ENCODE measurements around the gene NAALADL2.

The NAALADL2 gene

DNA sequence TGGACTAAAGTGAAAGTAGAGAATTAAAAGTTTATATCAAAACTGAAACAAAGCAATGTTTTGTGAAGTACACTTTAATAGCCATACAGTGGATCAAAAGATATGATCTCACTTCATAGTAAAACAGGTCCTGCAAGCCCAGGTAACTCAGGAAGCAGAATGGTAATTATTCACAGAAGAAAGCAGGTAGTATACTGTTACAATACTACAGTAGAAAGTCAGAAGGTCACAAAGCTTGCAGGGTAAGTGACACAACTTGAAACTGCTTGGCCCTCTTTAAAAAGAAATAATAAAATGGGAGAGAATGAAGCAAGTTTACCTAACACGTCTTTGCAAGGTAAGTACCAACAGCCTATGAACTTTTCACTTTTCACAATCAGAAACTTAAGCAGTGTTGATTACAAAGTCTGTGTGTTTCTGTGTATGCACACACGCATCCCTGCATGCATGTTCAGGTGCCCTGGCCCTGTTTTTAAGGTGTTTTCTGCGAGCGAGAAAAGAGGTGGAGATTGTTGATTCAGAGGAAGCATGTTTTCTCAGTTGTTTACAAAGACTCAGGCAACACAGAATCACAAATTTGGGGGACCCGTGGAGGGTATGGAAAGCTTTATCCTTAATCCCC is at the start of gene NAALADL2:
NAALADL2 (plus strand) TSS at position 221 of the 622 bp plus-strand sequence.
- DNase-seq, result no peak

DNA sequence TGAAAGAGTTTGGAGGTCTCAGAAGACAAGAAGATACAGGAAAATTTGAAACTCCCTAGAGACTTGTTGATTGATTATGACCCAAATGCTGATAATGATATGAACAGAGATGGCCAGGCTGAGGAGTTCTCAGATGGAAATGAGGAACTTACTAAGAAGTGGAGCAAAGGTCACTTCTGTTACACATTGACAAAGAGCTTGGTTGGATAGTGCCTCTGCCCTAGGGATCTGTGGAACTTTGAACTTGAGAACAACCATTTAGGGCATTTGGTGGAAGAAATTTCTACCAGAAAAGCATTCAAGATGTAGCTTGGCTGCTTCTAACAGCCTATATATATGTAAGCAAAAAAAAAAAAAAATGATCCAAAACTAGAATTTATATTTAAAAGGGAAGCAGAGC is 48.9 kb upstream of the NAALADL2 start:
- no peak for DNase-seq

DNA sequence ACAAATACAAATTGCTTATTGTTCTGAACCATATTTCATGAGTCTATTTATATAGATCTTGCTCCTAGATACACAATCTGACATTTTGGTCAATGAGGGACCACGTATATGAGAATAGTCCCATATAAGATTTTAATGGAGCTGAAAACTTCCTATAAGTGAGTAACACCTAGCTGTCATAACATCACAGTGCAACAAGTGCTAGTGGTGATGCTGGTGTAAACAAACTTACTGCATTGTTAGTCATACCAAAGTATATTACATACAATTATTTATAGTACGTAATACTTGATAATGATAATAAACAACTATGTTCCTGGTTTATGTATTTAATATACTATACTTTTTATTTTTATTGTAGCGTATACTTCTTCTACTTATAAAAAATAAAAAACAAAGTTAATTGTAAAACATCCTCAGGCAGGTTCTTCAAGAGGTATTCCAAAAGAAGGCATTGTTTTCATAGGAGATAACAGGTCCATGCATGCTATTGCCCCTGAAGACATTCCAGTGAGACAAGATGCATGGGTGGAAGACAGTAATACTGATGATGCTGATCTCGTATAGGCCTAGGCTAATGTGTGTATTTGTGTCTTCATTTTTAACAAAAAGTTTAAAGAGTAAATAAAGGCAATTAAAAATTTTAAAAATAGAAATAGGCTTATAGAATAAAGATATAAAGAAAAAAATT is 46.8 kb upstream of the NAALADL2 start:
- no peak for DNase-seq

DNA sequence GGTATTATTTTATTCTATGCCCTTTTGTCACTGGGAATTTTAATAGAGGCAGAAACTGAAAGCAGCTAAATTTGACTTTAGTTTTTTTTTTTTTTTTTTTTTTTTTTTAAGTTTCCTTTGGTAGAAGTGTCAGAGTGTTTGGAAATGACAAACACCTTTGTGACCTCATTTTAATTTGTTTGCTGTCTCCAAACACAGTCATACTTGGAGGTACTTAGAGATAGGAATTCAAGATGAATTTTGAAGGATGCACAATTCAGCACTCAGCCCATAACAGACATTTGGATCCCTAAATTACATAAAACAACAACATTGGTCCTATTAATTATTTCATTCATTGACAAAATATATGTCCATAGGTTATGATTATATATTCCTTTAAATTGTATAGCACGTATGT is 43.4 kb upstream of the NAALADL2 start:
- DNase-seq, result no peak

DNA sequence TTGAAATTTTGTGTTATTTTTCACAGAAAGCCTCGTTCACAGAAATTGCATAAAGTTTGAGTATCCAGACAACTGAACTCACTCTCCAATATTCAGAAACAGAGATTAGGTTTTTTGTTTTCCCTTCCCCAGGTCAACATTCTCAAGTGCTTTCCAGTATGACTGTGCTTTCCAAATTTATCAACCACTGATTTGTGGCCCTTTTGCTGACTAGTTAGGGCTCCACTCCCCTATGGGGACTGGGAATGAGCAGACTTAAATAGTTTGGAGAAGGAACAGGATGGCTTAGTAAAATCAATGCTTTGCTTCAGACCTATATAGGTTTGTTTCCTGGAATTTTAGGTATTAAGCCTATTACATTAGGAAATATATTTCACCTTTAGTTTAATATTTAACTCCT is 38.2 kb upstream of the NAALADL2 start:
- DNase-seq, result no peak

DNA sequence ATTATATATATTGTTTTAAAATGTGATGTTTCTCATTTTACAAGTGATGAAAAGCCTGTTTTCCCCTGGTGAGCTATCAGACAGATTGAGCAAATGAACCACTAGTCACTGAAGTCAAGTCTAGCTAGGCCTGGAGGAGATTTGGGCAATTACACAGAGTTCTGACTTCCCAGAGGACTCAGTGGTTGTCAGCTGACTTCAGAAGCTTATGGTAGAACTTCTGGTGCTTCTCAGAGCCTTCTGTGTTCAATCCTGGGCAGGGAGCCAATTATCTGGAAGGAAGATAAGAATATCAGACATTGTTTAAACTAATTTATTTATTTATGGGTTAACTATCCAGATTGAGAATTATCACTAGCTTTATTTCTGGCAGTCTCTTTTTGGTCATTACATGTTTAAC is 37.7 kb upstream of the NAALADL2 start:
- DNase-seq, result no peak

DNA sequence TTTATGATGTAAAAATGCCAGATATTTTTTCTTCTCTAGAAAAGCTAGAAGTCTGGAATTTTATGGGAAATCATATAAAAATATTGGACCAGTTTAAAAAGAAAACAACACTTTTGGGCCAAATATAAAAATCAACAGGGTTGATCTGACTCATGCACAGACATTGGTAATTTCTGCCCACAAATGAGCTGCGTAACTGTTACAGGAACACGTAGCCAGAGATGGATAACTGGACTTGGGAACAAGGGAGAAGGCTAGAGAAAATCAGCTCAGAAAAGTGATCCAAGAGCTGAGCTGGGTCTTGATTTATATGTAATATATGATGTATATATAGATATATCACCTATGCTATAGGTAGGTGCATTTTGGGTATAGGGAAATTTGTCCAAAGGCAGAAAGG is 36.8 kb upstream of the NAALADL2 start:
- no peak for DNase-seq

DNA sequence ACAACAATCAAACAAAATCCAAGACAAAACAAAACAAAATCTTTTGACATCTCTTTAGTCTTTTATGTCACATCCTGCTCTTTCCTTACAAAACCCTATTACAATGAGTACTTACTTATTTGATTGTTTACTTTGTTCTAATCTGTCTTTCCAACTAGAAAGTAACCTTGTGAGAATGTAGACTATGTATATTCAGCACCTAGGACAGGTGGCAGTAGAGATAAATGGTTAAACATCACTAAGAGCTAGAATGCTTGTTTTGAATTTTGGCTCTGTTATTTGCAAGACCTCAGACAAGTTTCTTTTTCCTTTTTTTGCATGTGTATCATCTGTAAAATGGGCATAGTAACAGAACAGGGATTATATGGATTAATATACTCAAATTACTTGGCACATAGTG is 33.1 kb upstream of the NAALADL2 start:
- no peak for DNase-seq

DNA sequence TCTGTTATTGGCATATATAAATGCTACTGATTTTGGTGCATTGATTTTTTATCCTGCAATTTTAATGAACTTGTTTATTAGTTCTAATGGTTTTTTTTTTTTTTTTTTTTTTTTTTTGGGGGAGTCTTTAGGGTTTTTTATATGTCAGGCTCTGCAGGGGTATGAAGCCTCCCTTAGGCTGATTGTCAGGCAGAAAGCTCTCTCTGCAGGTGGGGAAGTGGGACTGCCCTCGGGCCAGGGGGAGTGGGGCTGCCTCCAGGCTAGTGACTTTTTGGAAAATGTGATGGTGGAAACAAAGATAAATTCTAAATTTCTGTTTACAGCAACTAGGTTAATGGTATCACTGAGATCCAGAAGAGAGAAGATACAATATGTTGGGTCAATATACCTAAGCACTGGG is 14.4 kb upstream of the NAALADL2 start:
- DNase-seq, result no peak

DNA sequence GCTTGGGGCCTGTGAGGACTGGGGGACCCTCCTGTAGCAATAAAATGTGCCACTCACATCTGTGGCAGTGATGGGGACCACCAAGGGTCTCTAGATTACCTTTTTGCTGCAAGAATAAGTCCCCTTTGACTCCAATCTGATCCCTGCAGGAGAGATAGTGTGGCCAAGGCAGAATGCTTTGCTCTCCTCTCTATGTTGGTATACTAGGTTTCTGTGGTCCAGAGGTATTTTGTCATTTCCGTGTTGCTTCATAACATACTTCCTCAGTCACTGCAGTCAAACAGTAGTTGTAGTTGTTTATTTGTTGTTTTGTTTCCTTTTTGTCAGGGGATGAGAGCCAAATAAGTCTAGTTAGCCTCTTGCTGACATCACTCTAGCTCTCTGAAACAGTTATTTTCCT is 13.1 kb upstream of the NAALADL2 start:
- no peak for DNase-seq

DNA sequence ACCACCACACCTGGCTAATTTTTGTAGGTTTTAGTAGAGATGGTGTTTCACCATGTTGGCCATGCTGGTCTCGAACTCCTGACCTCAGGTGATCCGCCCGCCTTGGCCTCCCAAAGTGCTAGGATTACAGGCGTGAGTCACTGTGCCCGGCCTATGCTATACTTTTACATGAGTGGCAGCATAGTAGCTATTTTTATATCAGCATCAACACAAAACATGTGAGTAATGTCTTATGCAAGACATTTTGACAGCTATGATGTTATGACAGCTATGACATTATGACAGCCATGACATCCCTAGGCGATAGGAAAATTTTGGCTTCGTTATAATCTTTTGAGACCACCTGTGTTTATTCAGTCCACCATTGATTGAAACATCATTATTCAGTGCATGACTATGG is 4.1 kb upstream of the NAALADL2 start:
- no peak for DNase-seq

DNA sequence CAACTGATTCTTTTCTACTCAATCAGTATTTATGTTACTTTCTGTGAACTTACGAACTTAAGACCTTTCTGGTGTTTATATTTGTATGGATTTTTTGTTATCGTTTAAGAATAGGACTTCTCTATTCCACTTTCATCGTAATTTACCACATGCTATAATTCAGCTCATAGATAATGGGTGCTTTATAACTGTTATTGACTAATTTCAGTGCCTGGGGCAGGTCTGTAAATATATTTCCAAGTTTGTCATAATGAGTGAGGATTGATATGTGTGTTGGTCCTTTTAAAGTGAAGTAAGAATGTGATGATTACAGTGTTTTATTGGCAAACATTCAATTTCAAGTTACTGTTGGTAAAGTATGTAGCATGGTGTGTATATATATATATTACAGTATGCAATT is 1.8 kb upstream of the NAALADL2 start:
- DNase-seq, result no peak

DNA sequence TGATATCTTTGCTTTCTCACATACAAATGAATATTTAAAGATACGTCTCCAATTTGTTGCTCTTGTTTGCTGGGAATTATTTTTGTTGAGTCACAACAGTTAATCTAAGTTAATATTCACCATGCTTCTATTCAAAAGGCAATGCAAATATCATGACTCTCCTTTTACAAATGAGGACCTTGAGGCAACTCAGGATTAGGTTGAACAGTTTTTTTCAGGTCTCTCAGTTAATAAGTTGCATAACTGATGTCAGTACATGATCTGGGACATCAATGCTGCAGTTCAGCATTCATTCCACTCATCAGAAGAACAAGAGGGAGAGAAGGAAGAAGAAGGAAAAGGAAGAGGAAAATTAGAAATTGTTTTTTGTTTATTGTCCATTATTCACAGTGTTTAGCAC is 781 bp upstream of the NAALADL2 start:
- no peak for DNase-seq

DNA sequence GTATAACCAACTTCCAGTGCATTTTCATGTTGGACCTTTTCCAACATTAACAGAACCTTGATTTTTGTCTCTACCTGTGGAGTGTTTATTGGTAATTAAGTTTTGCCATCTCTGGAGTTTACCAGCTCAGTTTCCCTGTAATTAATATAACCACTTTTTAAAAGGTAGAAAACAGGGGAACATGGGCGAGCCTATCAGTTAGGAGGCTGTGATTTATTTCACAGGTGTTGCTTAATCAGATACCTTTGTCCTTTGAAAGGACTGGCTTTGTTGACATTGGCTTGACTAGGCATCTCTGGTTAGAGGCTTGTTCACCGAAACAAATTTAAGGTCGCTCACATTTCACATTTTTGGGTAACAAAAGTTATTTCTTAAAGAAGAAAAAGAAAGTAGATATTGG is 622 bp downstream of the NAALADL2 start:
- DNase-seq, result no peak

DNA sequence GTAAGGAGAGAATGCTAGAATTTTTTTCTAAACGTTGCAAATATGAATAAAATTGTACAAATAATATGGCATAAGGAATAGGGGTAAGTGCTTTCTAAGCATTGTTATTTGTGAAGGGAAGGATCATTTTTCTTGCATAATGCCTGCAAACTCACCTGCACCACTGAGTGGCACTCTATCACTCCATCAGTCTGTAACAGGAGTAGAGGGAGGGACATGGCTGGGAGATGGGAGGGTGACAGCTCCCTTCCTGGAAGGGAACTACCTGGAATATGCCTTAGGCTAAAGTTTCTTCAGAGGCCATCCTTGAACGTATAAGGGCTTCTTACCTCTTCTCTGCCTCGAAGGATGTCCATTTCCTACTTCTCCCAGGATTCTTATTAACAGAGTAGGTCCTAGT is 3.0 kb downstream of the NAALADL2 start:
- no peak for DNase-seq

DNA sequence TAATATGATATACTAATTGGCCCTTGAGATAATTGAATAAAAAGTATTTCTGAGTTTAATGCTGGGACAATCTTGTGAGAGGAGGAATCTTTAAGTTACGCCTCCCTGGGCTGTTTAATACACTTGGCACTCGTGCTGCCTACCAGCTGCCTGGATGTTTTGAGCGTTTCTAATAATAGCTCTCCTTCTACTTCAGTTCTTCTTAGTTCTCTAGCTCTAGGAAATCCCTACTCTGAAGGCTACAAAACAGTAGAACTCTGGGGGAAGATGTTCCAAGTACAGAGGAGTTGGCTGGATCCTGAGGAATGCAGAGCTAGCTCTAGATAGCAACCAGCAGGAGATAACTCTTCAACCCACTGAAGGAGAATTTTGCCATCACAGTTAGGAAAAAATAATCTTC is 3.5 kb downstream of the NAALADL2 start:
- no peak for DNase-seq

DNA sequence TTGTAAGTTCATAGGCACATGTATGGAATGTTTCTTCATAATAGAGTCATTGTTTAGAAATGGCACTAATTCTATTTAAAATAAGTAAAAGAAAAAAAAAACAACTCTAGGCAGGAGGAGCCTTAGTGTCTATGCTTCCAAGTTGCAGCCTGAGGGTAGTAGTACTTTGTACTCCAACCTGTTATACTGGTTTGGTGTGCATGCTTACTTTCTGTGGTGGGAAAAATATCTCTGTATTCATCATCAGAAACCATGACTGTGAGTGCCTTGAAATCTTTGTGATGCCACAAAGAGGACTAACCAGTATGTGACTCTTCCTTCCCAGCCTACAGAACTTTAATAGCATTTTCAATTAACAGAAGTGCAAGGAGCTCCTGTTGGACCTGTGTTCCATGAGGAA is 4.4 kb downstream of the NAALADL2 start:
- DNase-seq, result no peak

DNA sequence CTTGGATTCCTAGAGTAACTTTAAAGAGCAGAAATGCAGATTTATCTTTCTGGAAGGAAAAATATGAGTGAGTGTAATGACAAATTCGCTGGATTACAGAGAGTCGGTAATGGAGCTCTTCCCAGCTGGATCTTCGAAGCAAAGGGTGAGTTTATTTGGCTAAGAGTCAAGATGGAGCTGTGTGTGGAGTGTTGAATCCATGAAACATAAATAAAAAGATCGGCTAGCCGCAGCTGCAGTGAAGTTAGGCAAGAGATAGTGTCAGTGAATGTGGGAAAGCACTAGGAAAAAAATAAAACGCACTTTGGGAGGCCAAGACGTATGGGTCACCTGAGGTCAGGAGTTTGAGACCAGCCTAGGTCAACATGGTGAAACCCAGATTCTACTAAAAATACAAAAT is 10.3 kb downstream of the NAALADL2 start:
- DNase-seq, result no peak

DNA sequence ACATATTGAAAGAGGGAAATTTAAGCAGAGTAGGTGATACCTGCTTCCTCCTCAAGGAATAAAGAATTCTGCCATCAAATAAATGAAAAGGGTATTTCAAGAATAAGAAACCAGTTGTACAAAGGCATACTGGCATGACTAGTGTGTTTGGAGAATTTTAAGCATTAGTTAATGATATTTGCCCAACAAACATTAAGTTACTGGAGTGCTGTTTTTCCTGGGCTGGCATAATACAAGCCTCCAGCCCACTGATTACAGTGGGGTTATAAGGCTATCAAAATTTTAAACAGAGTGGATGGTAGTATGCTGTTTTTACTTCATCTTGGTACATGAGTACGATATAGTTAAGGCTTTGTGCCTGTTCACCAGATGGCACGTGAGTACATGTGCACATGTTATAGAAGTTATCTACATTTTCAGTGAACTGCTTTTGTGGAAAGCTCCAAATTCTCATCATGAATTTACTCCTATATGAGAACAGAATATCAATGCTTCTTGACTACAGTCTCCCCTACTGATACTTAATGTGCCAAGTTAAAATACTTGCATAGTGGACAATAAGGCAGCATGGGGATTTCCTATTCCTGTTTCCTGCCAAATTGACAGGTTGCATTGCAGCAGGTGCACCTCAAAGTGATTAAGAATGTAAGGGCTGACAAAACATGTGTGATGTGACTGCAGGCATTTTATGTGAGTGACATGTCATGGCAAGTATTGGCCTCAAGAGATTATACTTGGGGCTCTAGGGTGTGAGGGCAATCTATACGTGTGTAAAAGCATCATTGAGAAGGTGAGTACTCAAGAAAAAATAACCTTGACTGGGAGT is 14.9 kb downstream of the NAALADL2 start:
- no peak for DNase-seq

DNA sequence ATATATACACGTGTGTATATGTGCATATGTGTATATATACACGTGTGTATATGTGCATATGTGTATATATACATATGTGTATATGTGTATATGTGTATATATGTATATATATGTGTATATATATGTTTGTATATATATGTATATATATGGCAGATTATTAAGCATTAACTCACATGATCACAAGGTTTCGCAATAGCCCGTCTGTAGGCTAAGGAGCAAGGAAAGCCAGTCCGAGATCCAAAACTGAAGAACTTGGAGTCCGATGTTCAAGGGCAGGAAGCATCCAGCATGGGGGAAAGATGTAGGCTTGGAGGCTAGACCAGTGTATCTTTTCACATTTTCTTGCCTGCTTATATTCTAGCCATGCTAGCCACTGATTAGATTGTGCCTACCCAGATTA is 23.7 kb downstream of the NAALADL2 start:
- no peak for DNase-seq

DNA sequence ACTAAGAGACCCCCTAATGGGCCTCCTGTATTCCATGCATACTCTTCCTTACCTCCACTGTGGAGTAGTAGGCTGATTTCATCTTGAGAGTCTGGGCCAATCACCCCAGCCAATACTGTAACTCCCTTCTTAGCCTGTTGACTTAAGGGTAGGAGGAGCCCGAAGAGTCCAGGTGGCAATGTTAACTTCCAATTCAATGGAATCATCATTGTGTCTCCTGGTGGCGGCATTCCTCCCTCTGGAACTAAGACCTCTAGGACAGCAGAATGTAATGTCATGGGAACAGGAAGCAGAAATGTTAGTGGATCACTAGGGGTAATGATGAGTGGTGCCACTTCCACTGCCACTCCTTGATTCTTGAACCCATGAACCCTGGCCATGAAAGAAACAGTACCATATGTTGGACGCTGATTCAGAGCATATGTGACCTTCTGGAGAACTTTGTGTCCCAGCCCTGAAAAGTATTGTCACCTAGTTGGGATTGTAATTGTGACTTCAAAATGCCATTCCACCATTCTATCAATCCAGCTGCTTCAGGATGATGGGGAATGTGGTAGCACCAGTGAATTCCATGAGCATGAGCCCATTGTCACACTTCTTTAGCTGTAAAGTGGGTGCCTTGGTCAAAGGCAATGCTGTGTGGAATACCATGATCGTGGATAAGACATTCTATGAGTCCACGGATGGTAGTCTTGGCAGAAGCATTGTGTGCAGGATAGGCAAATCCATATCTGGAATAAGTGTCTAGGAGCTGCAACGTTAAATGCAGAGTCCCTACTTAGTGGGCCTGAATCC is 24.9 kb downstream of the NAALADL2 start:
- DNase-seq, result no peak

DNA sequence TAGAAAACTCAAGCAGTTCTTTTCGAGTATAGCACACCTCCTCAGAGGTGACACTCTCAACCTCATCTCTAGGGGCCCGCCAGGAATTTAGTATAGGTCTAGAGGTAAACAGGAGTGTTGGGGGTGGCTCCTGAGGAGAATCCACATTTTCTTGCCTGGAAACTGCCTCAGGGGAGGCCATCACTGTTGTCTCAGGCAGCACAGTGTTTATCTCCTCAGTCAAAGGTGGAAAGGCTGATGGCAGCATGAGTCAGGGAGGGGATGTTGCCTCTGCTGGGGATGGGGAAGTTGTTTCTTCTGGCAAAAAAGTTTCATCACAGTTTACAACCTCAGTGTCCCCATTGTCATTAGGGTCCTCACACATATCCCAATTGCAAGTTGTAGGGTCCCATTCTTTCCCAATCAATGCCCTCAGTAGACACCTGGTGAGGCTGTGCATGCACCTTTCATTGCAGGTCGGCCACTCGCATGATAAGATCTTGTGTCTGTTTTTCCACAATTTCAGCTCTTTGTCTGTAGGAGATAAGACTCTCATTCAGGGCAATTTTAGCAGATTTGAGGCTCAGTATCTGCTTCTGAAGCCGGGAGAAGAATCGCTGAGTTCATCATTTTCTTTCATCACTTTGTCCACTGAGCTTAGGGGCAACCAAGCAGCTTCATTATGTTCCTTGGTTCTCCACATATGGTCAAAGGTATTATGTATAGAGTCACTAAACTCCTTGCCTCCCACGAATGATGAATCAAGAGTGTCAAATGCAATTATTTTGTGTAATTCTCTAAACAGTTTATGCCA is 25.8 kb downstream of the NAALADL2 start:
- no peak for DNase-seq
